HEK293T (cell line): Measurements from ENCODE around the gene KIF5B.
"Not testable (repeated sequence)": the region's sequence is repeated elsewhere in the genome, so short reads cannot be mapped to it uniquely, and the experiment has no call there.

Experiments used
- ARNT ChIP-seq: fragments of 450-650 bp; IDR thresholded peaks from 2 replicates; pipeline ENCODE4 v1.6.1; 2017; ENCODE audit warnings: mild to moderate bottlenecking
- ELF4 ChIP-seq: fragments of 450-650 bp; IDR thresholded peaks from 2 replicates; pipeline ENCODE4 v1.6.1; 2017; ENCODE audit warnings: antibody characterized with exemption
- FOXA1 ChIP-seq: fragments of 450-650 bp; IDR thresholded peaks from 2 replicates; pipeline ENCODE4 v1.6.1; 2016; ENCODE audit warnings: mild to moderate bottlenecking
- FOXM1 ChIP-seq: fragments of 450-650 bp; IDR thresholded peaks from 2 replicates; pipeline ENCODE4 v1.6.1; 2017; ENCODE audit warnings: mild to moderate bottlenecking, borderline replicate concordance
- HDGF ChIP-seq: fragments of 450-650 bp; IDR thresholded peaks from 2 replicates; pipeline ENCODE4 v1.6.1; 2017; ENCODE audit warnings: antibody characterized with exemption, borderline replicate concordance
- LEF1 ChIP-seq: fragments of 450-650 bp; IDR thresholded peaks from 2 replicates; pipeline ENCODE4 v1.6.1; 2017; ENCODE audit warnings: mild to moderate bottlenecking, borderline replicate concordance
- NFRKB ChIP-seq: fragments of 450-650 bp; IDR thresholded peaks from 2 replicates; pipeline ENCODE4 v1.6.1; 2016; ENCODE audit warnings: mild to moderate bottlenecking, moderate library complexity
- SP1 ChIP-seq: fragments of 450-650 bp; IDR thresholded peaks from 2 replicates; pipeline ENCODE4 v1.6.1; 2017
- TARDBP ChIP-seq: fragments of 450-650 bp; IDR thresholded peaks from 2 replicates; pipeline ENCODE4 v1.6.1; 2016
- ZNF384 ChIP-seq: fragments of 450-650 bp; IDR thresholded peaks from 2 replicates; pipeline ENCODE4 v1.6.1; 2016

- not testable (repeated sequence) for TF ChIP-seq FOXA1, SP1, ELF4, ZNF384, TARDBP, FOXM1, ARNT, HDGF, NFRKB, LEF1
These were observed 11.7 kb upstream of the KIF5B start for GRCh38 chr10:32067931-32068330.
